ENCODE measurements around the gene CD7. TPM values are rescaled to one million over a fixed set of nuclear protein-coding genes. Genes with fewer than 3 reads are reported as not detected.
A peak's percentile ranks its signal among the peaks of the same experiment; 100 is the strongest.

The CD7 gene
- total and polyA plus RNA-seq, 8 donors, result 2.0 to 8.6 (median 3.7) TPM; not detected in 3

GRCh38 chr17:82305727-82306300 lies 11.6 kb downstream of the CD7 start:
- 76 to 87% (median 83%) methylated on average over 20 of the region's 20 CpGs for WGBS, 5 donors
- intact Hi-C loops (cut with DNase I; ENCODE audit: low total_unique reads), result no loop called here
- H3K27ac ChIP-seq, result peak overlapping the region in 1 of 5 donors; percentile 29

GRCh38 chr17:82304826-82305726 lies 12.3 kb downstream of the CD7 start:
- DNase-seq, result no peak
- peak overlapping the region in 2 of 5 donors; percentile 9 to 29 for H3K27ac ChIP-seq

More at GRCh38 chr17:82305727-82306300, 11.6 kb downstream of the CD7 start:
- TF ChIP-seq EP300 (IDR thresholded peaks at IDR 0.05) (no peak), POLR2A (IDR thresholded peaks at IDR 0.05) (no peak)
- Histone ChIP-seq H3K27me3 (peaks cover 0 to 46% (median 10%) of the 10 kb centered on the region in 3 donors), H3K4me3 (no peak overlapping the region), H3K36me3 (no peaks in the 10 kb centered on the region), H3K4me1 (peaks cover 0 to 17% (median 9%) of the 10 kb centered on the region in 4 donors), H3K9me3 (no peaks in the 10 kb centered on the region)
- DNase-seq, result no peak

GRCh38 chr17:82303944-82304808 lies 13.2 kb downstream of the CD7 start:
- Histone ChIP-seq H3K4me1 (peaks cover 1 to 33% (median 16%) of the 10 kb centered on the region in 4 donors), H3K27me3 (peaks cover 0 to 30% (median 0%) of the 10 kb centered on the region in 3 donors), H3K9me3 (no peaks in the 10 kb centered on the region), H3K36me3 (no peaks in the 10 kb centered on the region), H3K4me3 (no peak overlapping the region), H3K27ac (peak overlapping the region in 1 of 5 donors; percentile 35)
- TF ChIP-seq CTCF (IDR thresholded peaks at IDR 0.05), result no peak
- no peak for TF ChIP-seq EP300 (IDR thresholded peaks at IDR 0.05)
- no peak for TF ChIP-seq POLR2A (IDR thresholded peaks at IDR 0.05)
- no peak for TF ChIP-seq POLR2AphosphoS5 (IDR thresholded peaks at IDR 0.05)
- intact Hi-C loops (cut with DNase I; ENCODE audit: low total_unique reads), result no loop called here
- DNase-seq, result no peak
- 66 to 83% (median 68%) methylated on average over 18 to 26 of the region's 26 CpGs for WGBS, 5 donors

More at GRCh38 chr17:82304826-82305726, 12.3 kb downstream of the CD7 start:
- H3K27me3 ChIP-seq, result peaks cover 0 to 39% (median 2%) of the 10 kb centered on the region in 3 donors
- no peak for TF ChIP-seq EP300 (IDR thresholded peaks at IDR 0.05)
- no peaks in the 10 kb centered on the region for H3K9me3 ChIP-seq
- 81 to 91% (median 88%) methylated on average over 22 to 23 of the region's 23 CpGs for WGBS, 5 donors
- no peak overlapping the region for H3K4me3 ChIP-seq
- H3K4me1 ChIP-seq, result peaks cover 0 to 24% (median 12%) of the 10 kb centered on the region in 4 donors
- intact Hi-C loops (cut with DNase I; ENCODE audit: low total_unique reads), result no loop called here
- no peaks in the 10 kb centered on the region for H3K36me3 ChIP-seq

- TF ChIP-seq EP300 (IDR thresholded peaks at IDR 0.05) (no peak), POLR2AphosphoS5 (IDR thresholded peaks at IDR 0.05) (no peak), CTCF (IDR thresholded peaks at IDR 0.05) (no peak), POLR2A (IDR thresholded peaks at IDR 0.05) (no peak)
- WGBS, 5 donors, result 49 to 82% (median 74%) methylated on average over 15 to 35 of the region's 35 CpGs
- Histone ChIP-seq H3K4me1 (peaks cover 10 to 42% (median 25%) of the 10 kb centered on the region in 4 donors), H3K36me3 (no peaks in the 10 kb centered on the region), H3K9me3 (no peaks in the 10 kb centered on the region), H3K27me3 (peaks cover 0 to 23% (median 0%) of the 10 kb centered on the region in 3 donors), H3K4me3 (no peak overlapping the region), H3K27ac (peak overlapping the region in 2 of 5 donors; percentile 35 to 45)
- no peak for DNase-seq
- intact Hi-C loops (cut with DNase I; ENCODE audit: low total_unique reads), result no loop called here
These were observed 14.1 kb downstream of the CD7 start for GRCh38 chr17:82302991-82303943.

Data from stomach (tissue), 9 donors.